Activated naive CD4-positive, alpha-beta T cell (primary cell): ENCODE results near the gene SLC27A1.

Experiments
- DNase-seq, 4 experiments: peaks; one replicate each; lab custom pipeline; 2025; lab: John Stamatoyannopoulos, UW

SLC27A1 gene

DNA sequence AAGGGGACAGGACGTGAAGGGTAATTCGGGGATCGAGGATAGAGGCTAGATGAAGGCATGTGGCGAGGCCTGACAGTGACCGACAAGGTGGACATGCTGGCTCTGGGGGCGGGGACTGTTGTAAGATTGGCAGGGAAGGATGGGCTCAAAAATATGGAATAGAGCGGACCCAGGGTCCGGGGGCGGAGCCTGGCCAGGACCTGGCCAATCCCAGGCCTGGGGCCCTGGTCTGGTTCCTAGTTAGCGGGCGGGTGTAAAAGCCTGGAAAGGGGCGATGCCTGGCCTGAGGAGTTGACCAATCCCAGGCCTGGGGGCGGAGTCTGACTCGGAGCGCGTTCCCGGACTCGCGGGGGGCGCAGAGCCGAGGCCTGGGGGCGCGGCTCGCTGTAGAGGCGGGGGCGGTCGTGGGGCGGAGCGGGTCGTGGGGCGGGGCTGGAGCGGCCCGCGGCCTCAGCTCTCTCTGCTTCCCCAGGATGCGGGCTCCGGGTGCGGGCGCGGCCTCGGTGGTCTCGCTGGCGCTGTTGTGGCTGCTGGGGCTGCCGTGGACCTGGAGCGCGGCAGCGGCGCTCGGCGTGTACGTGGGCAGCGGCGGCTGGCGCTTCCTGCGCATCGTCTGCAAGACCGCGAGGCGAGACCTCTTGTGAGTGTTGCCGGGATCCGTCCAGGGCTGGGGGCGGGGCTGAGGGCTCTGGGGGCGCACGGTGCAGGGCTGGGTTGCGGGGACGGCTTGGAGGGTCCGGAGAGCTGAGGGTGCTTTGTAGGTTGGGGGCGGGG lies at the start of gene SLC27A1:
Gene SLC27A1 (plus strand): TSS at position 457 of the 774 bp plus-strand sequence. CDS start 17 bp downstream, at position 474.
- DNase-seq = peak; percentile 54 to 85 (median 60)

DNA sequence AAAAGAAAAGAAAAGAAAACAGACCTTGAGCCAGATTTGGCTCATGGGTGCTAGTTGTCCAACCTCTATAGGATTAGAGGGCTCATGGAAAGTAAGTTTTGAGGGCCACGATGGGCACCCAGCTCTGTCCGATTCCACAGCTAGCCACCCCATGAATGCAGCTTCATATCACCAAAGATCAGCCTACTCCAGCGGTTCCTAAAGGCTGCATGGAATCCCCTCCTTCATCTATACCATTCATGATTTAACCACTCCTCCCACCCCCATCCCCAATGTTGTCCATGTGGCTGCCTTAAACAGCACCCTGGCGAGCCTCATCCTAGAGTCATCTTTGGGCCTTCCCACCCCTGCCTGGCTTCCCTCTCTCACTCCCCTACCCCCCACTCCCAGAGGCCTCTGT lies 48.4 kb upstream of the SLC27A1 start:
- DNase-seq = no peak

DNA sequence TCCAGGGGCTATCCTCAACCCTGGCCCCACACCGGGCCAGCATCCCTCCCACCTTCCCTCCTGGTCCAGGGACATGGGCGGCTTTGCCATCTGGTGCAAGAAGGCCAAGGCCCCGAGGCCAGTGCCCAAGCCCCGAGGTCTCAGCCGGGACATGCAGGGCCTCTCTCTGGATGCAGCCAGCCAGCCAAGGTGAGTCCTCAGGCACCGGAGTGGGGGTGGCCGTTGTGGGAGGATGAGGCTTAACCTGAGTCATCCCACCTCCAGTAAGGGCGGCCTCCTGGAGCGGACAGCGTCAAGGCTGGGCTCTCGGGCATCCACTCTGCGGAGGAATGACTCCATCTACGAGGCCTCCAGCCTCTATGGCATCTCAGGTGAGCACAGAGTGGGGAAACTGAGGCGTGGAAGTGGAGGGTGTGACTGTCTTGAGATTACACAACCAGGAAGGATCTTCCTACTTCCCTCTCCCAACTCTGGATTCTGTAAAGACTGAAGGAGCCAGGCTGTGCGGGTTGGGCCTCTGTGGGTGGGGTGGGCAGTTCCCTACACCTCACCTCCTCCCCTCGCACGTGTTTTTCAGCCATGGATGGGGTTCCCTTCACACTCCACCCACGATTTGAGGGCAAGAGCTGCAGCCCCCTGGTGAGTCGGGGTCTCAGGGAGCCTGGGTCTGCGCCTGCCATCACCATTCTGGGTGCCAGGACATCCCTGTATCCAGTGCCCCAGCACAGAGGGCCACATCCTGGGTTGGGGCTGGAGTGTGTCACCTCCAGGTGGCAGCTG lies 46.7 kb upstream of the SLC27A1 start:
- no peak for DNase-seq

GRCh38 chr19:17424743-17425365 lies 45.5 kb upstream of the SLC27A1 start:
- DNase-seq = peak in 1 of 4 experiments; percentile 14

DNA sequence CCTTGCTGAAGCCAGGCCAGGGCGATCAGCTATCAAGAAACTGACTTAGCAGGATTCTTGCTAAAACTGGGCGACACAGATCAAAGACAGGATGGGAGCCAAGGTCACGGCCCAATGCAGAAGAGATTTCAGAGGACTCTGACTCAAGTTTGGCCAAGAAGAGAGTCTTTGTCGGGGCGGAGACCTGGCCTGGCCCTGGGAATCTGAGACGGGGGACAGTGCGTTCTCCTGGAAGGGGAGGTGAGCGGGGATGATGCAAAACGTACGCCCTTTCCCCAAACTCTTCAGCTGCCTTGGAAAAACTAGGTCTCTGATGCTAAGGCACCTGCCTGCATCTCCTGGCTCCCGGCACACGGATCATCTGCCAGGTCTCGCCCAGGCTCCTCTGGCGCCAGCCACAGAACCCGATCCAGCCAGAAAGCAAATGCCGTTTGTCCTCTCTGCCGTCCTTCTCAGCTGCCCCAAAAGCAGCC lies 40.6 kb upstream of the SLC27A1 start:
- no peak for DNase-seq

DNA sequence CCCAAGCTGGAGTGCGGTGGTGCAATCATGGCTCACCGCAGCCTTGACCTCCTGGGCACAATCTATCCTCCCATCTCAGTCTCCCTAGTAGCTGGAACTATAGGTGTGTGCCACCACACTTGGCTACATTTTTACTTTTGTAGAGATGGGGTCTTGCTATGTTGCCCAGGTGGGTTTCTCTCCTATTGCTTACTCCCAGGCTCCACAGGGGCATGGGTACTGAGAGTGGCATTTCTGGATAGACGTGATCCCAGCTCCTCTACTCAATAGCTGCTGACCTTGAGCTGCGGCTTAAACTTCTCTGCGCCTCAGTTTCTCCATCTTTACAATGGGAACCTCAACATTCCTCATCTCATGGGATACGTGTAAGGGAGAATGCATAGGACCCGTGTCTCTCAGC lies 38.9 kb upstream of the SLC27A1 start:
- DNase-seq = no peak

GRCh38 chr19:17435218-17435617 lies 35.1 kb upstream of the SLC27A1 start:
- DNase-seq = no peak

DNA sequence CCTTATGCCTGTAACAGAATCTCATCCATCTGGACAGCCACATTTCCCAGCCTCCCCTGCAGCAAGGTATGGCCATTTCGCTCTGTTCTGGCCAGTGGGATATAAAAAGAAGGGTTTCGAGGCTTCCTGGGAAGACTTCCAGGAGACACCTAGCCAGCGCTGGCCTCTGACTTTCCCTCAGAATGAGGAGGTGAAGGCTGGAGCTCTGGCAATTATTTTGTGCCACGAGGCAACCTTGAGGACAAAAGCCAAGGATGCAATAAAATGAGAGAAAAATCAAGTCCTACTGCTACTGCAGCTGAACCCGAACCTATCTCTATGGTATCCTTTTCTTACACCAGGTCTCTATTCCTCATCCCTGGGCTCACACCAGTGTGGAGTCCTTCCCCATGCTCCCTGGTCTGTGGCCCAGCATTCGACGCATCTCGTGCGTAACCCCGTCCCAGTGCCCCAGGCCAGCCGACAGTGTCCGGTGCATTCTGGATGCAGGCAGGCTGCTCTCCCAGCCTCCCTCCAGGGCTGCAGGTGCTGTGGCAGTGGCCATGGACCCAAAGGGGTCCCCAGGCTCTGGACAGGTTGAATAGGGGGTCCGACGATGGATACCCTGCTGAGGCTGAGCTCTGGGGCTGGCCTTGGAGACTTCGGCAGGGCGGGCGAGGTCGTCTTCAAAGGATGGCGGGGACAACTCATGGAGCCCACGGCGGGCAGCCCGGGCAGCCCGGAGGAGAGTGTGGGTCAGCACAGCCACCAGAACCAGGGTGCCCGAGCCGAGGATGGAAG lies 34.0 kb upstream of the SLC27A1 start:
- no peak for DNase-seq

DNA sequence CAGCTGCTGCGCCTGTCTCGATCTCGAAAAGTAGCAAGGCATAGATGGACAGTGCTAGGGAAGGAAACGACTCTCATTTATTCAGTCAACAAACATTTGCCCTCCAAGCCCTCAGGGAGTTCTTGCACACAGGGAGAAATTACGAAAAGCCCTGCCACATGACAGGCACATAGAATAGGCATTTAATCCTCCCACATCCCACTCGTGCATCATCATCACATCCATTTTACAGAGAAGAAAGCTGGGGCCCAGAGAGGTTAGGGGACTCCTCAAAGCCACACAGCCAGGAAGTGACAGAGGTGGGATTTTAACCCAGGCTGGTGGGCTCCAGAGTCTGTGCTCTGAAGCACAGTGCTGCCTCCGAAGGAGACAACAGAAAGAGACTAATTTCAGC lies 33.5 kb upstream of the SLC27A1 start:
- DNase-seq = no peak

GRCh38 chr19:17441241-17442021 lies 28.9 kb upstream of the SLC27A1 start:
- no peak for DNase-seq

DNA sequence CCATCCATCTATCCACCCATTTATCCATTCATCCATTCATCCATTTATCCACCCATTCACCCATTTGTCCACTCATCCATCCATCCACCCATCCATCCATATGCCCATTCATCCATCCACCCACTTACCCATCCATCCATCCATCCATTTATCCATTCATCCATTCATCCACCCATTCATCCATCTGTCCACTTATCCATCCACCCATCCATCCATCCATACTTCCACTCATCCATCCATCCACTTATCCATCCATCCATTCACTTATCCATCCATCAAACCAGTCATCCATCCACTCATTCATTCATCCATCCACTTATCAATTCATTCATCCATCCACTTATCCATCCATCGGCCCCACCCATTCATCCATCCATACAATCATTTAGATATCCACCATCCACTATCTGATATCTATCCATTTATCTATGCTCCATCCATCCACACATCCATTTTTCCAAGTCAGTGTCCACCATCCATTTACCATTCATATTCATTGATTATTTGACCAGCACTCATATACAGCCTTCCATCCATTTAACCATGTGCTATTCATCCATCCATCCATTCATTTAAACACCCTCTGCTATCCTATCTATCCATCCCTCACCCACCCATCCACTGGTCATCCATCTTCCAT lies 24.7 kb upstream of the SLC27A1 start:
- DNase-seq = no peak

- DNase-seq = no peak
Measured at GRCh38 chr19:17447704-17448130, 22.6 kb upstream of the SLC27A1 start.

DNA sequence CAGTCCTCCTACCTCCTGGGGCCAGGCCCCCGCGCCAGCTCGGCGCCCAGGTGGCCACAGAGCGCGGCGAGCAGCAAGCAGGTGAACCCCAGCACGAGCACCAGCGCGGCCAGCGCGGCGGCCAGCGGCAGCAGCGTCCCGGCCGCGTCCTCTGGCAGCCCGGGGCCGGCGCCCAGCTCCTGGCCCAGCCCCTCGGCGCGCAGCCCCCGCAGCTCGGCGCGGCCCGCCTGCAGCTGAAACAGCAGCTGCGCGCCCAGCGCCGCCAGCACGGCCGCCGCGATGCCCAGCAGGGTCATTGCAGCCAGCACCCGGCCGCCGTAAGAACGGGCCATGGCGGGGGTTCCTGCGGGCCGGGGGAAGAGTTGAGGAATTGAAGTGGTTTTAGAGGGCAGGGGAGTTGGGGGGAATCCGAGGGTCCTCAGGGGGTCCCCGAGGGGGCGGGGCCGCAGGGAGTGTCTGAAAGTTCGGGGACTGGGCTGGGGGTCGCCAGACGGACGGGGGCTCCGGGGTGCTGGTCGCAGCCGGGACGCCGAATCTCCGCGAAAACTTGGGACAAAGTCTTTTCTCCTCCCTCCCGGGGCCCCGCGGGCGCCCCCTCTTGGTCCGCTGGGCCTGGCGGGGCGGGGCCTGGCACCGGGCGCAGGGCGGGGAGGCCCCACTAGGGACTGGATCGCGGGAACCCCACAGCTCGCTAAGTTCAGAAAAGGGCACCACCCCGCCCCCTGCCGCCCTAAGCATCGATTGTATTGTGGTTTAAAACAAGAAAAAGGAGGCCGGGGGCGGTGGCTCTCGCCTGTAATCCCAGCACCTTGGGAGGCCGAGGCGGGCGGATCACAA lies 22.0 kb upstream of the SLC27A1 start, which contains the start of gene TMEM221:
Gene TMEM221 (minus strand): TSS at position 538 of the 837 bp plus-strand sequence. CDS start 206 bp downstream, at position 332.
- peak in 2 of 4 experiments; percentile 23 to 56 for DNase-seq

- no peak for DNase-seq
Measured at GRCh38 chr19:17450264-17451075, 19.9 kb upstream of the SLC27A1 start.

GRCh38 chr19:17451820-17452219 lies 18.5 kb upstream of the SLC27A1 start:
- DNase-seq = no peak

GRCh38 chr19:17454576-17455071 lies 15.7 kb upstream of the SLC27A1 start:
- no peak for DNase-seq

GRCh38 chr19:17455308-17456123 lies 14.8 kb upstream of the SLC27A1 start:
- no peak for DNase-seq
